Activated gamma-delta T cell treated with anti-CD3 and anti-CD28 coated beads, Interleukin-2, amount 50 U/mL, for 16 hours (primary cell): ENCODE data around the gene NPY4R.
"Not testable (repeated sequence)": the region's sequence is repeated elsewhere in the genome, so short reads cannot be mapped to it uniquely, and the experiment has no call there.

ENCODE experiments used
- DNase-seq: peaks from one replicate; pipeline ENCODE4 v3.0.0-alpha.2; 2020; ENCODE audit warnings: low read depth

NPY4R gene, protein sequence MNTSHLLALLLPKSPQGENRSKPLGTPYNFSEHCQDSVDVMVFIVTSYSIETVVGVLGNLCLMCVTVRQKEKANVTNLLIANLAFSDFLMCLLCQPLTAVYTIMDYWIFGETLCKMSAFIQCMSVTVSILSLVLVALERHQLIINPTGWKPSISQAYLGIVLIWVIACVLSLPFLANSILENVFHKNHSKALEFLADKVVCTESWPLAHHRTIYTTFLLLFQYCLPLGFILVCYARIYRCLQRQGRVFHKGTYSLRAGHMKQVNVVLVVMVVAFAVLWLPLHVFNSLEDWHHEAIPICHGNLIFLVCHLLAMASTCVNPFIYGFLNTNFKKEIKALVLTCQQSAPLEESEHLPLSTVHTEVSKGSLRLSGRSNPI

GRCh38 chr10:46465765-46466164, at the start of gene NPY4R:
Gene NPY4R (minus strand): TSS chr10:46465958. CDS start chr10:46462635, 3,323 bp downstream.
- not testable (repeated sequence) for DNase-seq

DNA sequence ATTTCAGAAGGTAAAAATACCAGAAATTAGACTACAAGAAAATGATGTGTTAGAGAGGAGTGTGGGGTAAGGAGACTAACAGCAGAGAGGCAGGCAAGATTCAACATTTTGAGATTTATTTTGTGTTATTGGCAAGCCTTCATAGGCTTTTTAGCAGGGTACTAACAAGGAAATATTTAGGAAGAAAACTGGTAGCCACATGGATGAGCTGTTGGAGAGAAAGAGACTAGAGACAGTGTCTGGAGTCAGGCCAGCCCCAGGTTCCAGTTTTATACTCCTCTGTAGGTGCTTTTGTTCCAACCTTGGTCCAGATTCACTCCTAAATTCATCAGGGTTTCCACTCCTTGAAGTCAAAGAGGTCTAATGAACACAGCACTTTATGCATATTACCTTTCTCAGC, 49.6 kb upstream of the NPY4R start:
- DNase-seq, result no peak

GRCh38 chr10:46514899-46515298, 49.1 kb upstream of the NPY4R start:
- no peak for DNase-seq

DNA sequence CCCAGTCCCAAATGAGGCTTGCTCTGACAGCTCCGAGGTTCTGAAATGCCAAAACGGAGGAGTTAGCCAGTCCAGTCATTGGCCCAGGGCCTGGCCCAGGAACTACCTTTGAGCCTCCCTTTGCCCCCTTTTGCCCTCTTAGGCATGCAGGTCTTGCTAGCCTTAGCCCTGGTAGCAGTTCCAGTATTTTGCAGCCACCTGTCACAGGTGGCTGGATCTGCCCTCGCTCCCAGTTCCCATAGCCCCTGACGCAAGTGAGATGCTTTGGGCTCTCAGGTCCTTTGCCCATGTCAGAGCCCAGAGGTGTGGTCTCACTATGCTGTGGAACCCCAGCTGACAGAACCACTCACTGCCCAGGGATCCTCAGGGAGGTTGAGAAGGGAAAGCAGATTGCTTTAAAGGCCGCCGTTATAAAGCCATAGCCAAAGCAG, 48.7 kb upstream of the NPY4R start:
- DNase-seq, result no peak

DNA sequence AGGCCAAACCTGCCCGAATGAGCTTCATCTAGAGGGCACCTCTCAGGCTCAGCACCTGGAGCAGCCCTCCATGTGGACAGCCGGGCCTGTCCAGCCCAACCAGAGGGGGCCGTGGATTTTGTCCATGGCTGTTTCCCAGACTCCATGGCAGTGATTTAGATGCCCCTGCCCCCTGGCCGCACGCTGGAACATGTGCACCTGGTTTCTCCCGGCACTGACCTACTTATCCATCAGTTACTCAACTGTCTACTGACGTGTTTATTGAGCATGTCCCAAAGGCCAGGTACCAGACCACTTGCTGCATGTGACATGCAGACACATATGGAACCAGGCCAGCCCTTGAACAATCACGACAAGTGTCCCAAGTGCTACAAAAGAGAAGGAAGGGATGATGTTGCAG, 47.6 kb upstream of the NPY4R start:
- DNase-seq, result not testable (repeated sequence)

- DNase-seq, result not testable (repeated sequence)
Measured at GRCh38 chr10:46512725-46513124, 47.0 kb upstream of the NPY4R start.

- DNase-seq, result not testable (repeated sequence)
Measured at GRCh38 chr10:46512002-46512401, 46.2 kb upstream of the NPY4R start.

DNA sequence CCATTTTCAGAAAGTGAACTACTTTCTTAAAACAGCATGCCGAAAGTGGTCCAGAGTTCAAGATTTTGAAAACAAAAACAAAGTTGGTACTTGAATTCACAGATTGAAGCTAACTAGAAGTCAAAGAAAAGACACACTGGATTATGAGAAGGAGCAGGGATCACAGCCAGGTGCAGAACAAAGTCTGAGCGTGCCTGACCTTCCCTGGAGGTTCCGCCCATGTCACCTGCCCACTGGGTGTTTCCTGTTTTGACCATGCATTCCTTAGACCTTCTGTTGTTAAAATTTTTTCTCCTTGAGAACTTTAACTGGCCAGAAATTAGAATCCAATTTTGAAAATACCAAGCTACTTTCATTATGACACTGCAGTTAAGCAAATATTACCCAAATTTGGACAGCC, 34.2 kb upstream of the NPY4R start:
- not testable (repeated sequence) for DNase-seq

DNA sequence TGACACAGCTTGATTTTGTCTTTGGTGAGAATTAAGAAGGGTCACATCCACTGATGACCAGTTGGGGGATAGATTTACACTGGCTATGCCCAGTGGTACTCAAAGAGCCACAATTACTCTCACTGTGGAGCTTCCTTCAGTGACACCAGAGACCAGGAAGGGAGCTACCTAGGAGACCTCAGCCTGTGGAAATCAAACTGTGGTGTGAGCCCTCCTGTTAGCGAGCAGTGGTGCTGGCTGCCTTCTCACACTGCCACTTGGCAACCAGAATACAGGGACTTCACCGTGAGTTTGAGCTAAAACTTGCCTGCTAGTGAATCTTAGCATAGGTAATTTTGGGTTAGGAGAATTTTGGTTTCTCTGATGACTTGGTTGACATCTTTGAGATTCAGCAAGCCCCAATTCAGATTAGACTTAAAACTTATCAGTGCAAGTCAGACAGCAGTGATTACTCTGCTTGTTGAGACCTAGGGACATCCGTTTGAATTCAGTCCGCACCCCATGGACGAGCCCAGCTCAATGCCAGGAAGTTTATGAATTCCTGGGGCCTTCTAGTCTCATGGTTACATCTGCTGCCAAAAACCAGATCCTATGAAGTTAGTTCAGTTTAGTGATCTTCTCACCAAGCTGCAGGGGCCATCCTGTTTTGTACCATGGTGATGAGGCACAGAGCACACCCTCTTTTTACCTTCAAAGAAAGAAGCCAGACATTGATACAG, 33.4 kb upstream of the NPY4R start:
- not testable (repeated sequence) for DNase-seq

GRCh38 chr10:46497878-46498277, 32.1 kb upstream of the NPY4R start:
- not testable (repeated sequence) for DNase-seq

DNA sequence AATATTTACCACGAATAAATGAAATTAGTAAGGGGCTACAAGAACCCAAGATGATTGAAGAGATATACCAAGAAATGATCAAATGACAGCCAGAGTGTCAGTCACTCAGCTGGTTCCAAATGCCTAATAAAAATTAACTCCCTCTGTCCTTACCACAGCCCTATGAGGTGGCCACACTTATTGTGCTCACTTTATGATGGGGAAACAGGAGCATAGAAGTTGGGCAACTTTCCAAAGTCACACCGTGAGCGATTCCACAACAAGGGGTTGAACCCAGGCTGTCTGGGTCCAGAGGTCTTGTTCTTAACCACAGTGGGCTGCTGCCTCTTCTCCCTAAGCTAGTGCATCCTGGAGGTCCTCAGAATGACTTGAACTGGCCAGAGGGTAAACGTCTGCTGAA, 31.6 kb upstream of the NPY4R start:
- DNase-seq, result not testable (repeated sequence)

- DNase-seq, result not testable (repeated sequence)
Measured at GRCh38 chr10:46491364-46492114, 25.8 kb upstream of the NPY4R start.

DNA sequence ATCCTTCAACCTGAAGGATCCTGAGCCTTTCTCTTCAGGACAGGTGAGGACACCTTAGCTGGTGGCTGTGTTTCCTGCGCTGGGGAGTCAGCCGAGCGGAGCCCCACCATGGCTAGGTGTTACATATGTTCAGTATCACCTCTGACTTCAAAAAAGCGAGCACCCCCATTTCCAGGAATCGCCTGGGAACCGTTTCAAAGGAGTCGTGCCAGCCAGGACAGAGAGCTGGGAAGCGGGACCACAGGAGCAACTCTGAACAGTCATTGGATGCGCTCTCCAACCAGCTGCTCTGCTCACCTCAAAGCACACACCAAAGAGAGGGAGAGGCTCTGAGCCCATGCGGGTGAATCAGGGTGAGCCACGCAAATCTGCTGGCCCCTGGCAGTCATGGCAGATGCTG, 24.5 kb upstream of the NPY4R start:
- DNase-seq, result not testable (repeated sequence)

DNA sequence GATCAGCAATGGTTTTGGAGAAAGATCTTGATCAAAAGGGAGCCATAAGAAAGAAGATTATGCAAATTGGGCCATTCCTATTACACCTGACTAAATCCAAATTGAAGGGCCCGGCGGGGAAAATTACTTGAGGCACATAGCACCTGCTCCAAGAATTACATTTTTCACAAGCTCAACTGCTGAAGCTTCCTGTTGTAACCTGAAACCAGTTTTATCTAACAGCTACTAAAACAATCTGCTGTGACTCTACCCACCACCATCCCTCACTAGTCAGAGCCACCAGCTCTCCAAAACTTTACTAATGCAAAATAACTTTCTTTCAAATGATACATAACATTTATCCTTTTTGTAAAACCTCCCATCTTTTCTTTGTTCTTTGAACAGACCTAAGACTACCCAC, 20.7 kb upstream of the NPY4R start:
- not testable (repeated sequence) for DNase-seq

- not testable (repeated sequence) for DNase-seq
Measured at GRCh38 chr10:46474746-46475320, 9.1 kb upstream of the NPY4R start.

DNA sequence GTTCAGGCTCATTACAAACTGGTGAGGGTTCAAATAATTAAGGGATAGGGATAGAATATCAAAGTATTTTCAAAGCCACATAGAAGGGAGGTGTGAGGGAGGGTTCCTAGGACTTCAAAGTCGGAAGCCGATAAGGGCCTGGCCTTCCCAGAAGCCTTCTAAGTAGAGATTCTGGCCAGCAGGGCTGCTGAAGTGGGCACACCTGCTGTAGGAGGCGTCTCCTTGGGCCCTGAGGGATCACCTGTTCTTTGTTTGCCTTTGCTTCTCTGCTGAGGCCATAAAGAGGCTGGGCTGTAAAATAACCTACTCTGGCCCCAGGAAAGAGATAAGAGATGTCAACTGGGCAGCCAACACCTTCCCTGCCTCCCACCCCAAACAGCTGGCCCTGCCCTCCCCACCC, 8.0 kb upstream of the NPY4R start:
- not testable (repeated sequence) for DNase-seq

GRCh38 chr10:46470134-46470533, 4.4 kb upstream of the NPY4R start:
- DNase-seq, result not testable (repeated sequence)

DNA sequence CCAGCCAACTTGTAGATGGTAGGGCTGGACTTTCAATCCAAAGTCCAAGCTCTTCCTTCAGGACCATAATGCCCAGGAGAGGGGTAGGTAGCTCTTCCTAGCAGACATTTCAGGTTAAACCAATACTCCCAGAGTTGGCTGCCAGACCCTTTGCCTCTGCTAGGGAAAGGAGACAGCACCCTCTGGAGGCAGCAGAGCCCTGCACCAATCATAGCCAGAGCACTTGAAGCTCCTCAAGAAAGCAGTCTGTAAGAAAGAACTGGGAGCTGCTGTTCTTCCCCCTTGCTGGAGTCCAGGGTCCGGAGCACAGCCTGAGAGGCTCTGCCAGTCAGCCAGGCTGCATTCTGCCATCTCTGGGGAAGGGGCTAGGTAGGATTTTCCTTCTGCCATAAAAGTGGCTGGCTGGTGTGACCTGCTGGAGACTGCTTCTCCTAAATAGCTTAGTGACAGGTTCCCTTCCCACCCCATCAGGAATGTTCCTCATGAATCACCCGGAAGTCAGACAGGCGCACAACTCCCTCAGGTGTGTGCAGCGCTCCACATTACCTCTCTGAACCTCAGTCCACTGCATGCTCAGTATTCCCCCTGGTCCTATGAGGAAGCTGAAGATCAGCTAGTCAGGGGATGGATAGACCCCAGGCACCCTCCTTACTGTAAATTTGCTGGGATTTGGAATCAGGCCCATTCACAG, 2.5 kb upstream of the NPY4R start:
- DNase-seq, result not testable (repeated sequence)

GRCh38 chr10:46463608-46464007, 2.1 kb downstream of the NPY4R start:
- DNase-seq, result not testable (repeated sequence)

GRCh38 chr10:46462276-46462675, 3.5 kb downstream of the NPY4R start:
- DNase-seq, result not testable (repeated sequence)

GRCh38 chr10:46459579-46459978, 6.2 kb downstream of the NPY4R start:
- DNase-seq, result not testable (repeated sequence)
